K562 (cell line): ENCODE data around the gene ITGA1. TPM values are rescaled to one million over a fixed set of nuclear protein-coding genes. Genes with fewer than 3 reads are reported as not detected.

ENCODE experiments used
- ATAC-seq: fragments of 200-7000 bp; cut with Tn5 transposase; 3 replicates; pipeline ENCODE4 v1.9.1; 2020; ENCODE audit warnings: moderate library complexity
- BruUV-seq: library from RNA; stranded (reverse); fragments of 400-500 nt; replicated peaks from 2 replicates; lab custom pipeline; 2021; lab: Mats Ljungman, UMichigan
- CTCF ChIA-PET: fragments of 300-600 bp; formaldehyde crosslinking; extraction: SDS; loops from one replicate; lab custom pipeline; 2021; ENCODE audit warnings: low intra/inter-chr PET ratio; lab: Yijun Ruan, JAX
- POLR2A ChIA-PET: fragments of 300-600, 350-650 bp; sonication (Branson Sonifier 250); formaldehyde crosslinking; extraction: SDS; loops from one replicate; lab custom pipeline; 2021; ENCODE audit warnings: antibody characterized with exemption, inconsistent platforms; lab: Yijun Ruan, JAX
- DNase-seq, 4 experiments: peaks; one replicate each; pipeline versions ENCODE4 v3.0.0 to v3.0.0-alpha.2; 2011 to 2018; ENCODE audit warnings: low spot score in 3 of 4, mixed read lengths in 3 of 4; ENCODE audit errors: extremely low read depth in 1 of 4
- FAIRE-seq: peaks from 2 replicates; lab custom pipeline; 2011; peaks lifted over from hg19 to GRCh38; lab: Jason Lieb, UNC
- H2AFZ ChIP-seq: 2 replicates; pipeline ENCODE4 v1.6.0; 2011; ENCODE audit warnings: low read depth, low read length, control low read depth, inconsistent platforms
- H3K27ac ChIP-seq: fragments of 200-600 bp; 3 replicates; pipeline ENCODE4 v1.8.0; 2011; ENCODE audit warnings: low read depth, mild to moderate bottlenecking, control low read depth, inconsistent platforms, low read length, moderate library complexity, mixed read lengths; ENCODE audit errors: extremely low read depth
- H3K27me3 ChIP-seq, 2 experiments: fragments of 300-600 bp in 1 of 2; 2 replicates in 1 of 2; 3 replicates in 1 of 2; pipeline versions ENCODE4 v1.6.0 to v1.8.0; 2011; ENCODE audit warnings: inconsistent platforms in 2 of 2, low read length in 2 of 2, mild to moderate bottlenecking in 1 of 2, mixed read lengths in 1 of 2, moderate library complexity in 1 of 2; ENCODE audit not compliant: control insufficient read depth in 2 of 2, insufficient read depth in 2 of 2
- H3K36me3 ChIP-seq: fragments of 300-600 bp; 3 replicates; pipeline ENCODE4 v1.8.0; 2011; ENCODE audit warnings: mild to moderate bottlenecking, low read length, inconsistent platforms; ENCODE audit not compliant: control insufficient read depth, insufficient read depth
- H3K4me1 ChIP-seq, 2 experiments: fragments of 200-600 bp in 1 of 2; replicated peaks in 1 of 2; 2 replicates in 1 of 2; 3 replicates in 1 of 2; pipeline versions ENCODE4 v1.5.1 to v1.8.0; 2011; ENCODE audit warnings: inconsistent platforms in 2 of 2, low read length in 2 of 2, mild to moderate bottlenecking in 1 of 2, mixed read lengths in 1 of 2, moderate library complexity in 1 of 2; ENCODE audit not compliant: control insufficient read depth in 2 of 2, insufficient read depth in 2 of 2
- H3K4me2 ChIP-seq: 2 replicates; pipeline ENCODE4 v1.6.1; 2011; ENCODE audit warnings: low read length, control low read depth, inconsistent platforms, mixed read lengths; ENCODE audit not compliant: insufficient read depth
- H3K4me3 ChIP-seq: fragments of 200-600 bp; sonication (generic), shearing (Covaris generic); 2 replicates; pipeline ENCODE4 v1.5.1; 2016; ENCODE audit warnings: control low read depth, inconsistent platforms
- H3K79me2 ChIP-seq: fragments of 200-600 bp; 3 replicates; pipeline ENCODE4 v1.8.0; 2011; ENCODE audit warnings: low read length, inconsistent platforms; ENCODE audit not compliant: control insufficient read depth, insufficient read depth
- H3K9ac ChIP-seq, 2 experiments: 2 replicates each; pipeline versions ENCODE4 v1.6.0 to v1.6.1; 2011; ENCODE audit warnings: low read depth in 2 of 2, low read length in 2 of 2, control low read depth in 1 of 2, inconsistent platforms in 1 of 2, mild to moderate bottlenecking in 1 of 2, mixed read lengths in 1 of 2; ENCODE audit not compliant: insufficient read depth in 1 of 2
- H3K9me1 ChIP-seq: one replicate; pipeline ENCODE4 v1.6.0; 2011; ENCODE audit warnings: inconsistent platforms, mild to moderate bottlenecking, low read length, moderate library complexity; ENCODE audit not compliant: control insufficient read depth, insufficient read depth
- H3K9me3 ChIP-seq: replicated peaks from 2 replicates; pipeline ENCODE4 v1.5.1; 2011; ENCODE audit warnings: low read depth, low read length, inconsistent platforms; ENCODE audit not compliant: control insufficient read depth, insufficient read depth
- H4K20me1 ChIP-seq: replicated peaks from 2 replicates; pipeline ENCODE4 v1.6.1; 2011; ENCODE audit warnings: low read length, inconsistent platforms, mixed read lengths; ENCODE audit not compliant: control insufficient read depth, insufficient read depth
- BHLHE40 ChIP-seq: IDR thresholded peaks from 2 replicates; pipeline ENCODE4 v1.6.1; 2011; ENCODE audit warnings: low read length, improper control_type of control experiment
- CREB1 ChIP-seq, 2 experiments: sonication (generic) in 1 of 2; formaldehyde crosslinking in 1 of 2; IDR thresholded peaks; 2 replicates each; pipeline versions ENCODE4 v1.6.1 to v1.8.0; 2012 to 2022; ENCODE audit warnings: inconsistent platforms in 1 of 2, mild to moderate bottlenecking in 1 of 2, missing genetic modification reagents in 1 of 2, moderate library complexity in 1 of 2
- CTBP1 ChIP-seq: fragments of 450-650 bp; IDR thresholded peaks from 2 replicates; pipeline ENCODE4 v1.6.1; 2016; ENCODE audit warnings: borderline replicate concordance
- EGR1 ChIP-seq: fragments of 450-650 bp; conservative IDR thresholded peaks from 2 replicates; pipeline ENCODE4 v1.6.1; 2017; ENCODE audit warnings: mild to moderate bottlenecking
- JUND ChIP-seq, 2 experiments: IDR thresholded peaks; 2 replicates in 1 of 2; 3 replicates in 1 of 2; pipeline ENCODE4 v1.6.1; 2011; ENCODE audit warnings: borderline replicate concordance in 2 of 2, low read depth in 2 of 2, low read length in 2 of 2, improper control_type of control experiment in 1 of 2, missing biosample characterization in 1 of 2, missing genetic modification characterization in 1 of 2, missing genetic modification reagents in 1 of 2
- MEF2D ChIP-seq: conservative IDR thresholded peaks from 2 replicates; pipeline ENCODE4 v1.6.1; 2016; ENCODE audit warnings: low read depth, missing genetic modification characterization, missing compliant biosample characterization
- PPARD ChIP-seq: fragments of 250-450 bp; sonication (Bioruptor Pico); IDR thresholded peaks from 2 replicates; pipeline ENCODE4 v1.8.0; 2022; ENCODE audit warnings: inconsistent platforms, mild to moderate bottlenecking, moderate library complexity
- PRPF4 ChIP-seq: fragments of 200-400 bp; formaldehyde crosslinking; IDR thresholded peaks from one replicate; pipeline ENCODE4 v1.6.1; 2017; ENCODE audit warnings: low read length, low read depth, mild to moderate bottlenecking; ENCODE audit not compliant: insufficient read depth, poor library complexity, severe bottlenecking
- SAP30 ChIP-seq: fragments of 200-600 bp; sonication (generic); IDR thresholded peaks from 2 replicates; pipeline ENCODE4 v1.6.1; 2012; ENCODE audit warnings: borderline replicate concordance, low read depth, mild to moderate bottlenecking, moderate library complexity, low read length, control low read depth, inconsistent platforms; ENCODE audit not compliant: insufficient read depth, poor library complexity, severe bottlenecking
- XRCC5 ChIP-seq: fragments of 200-400 bp; formaldehyde crosslinking; IDR thresholded peaks from 2 replicates; pipeline ENCODE4 v1.6.1; 2017; ENCODE audit warnings: low read depth, mild to moderate bottlenecking, low read length
- ZBTB12 ChIP-seq: fragments of 250-450 bp; sonication (Bioruptor Pico); IDR thresholded peaks from 2 replicates; pipeline ENCODE4 v1.4.0; 2020
- ZNF354B ChIP-seq: fragments of 250-450 bp; sonication (Bioruptor Pico); IDR thresholded peaks from 2 replicates; pipeline ENCODE4 v1.4.0; 2020
- ZNF785 ChIP-seq: fragments of 250-450 bp; sonication (Bioruptor Pico); IDR thresholded peaks from 2 replicates; pipeline ENCODE4 v1.4.0; 2020; ENCODE audit warnings: mild to moderate bottlenecking
- WGBS: fragments of 100-300 bp; shearing (Covaris generic); methylation state at CpG from one replicate; pipeline ENCODE4 v1.1.6; 2016; ENCODE audit warnings: low coverage, mixed read lengths; ENCODE audit not compliant: insufficient coverage; ENCODE audit errors: missing lambda C conversion rate; 5-methylcytosine and 5-hydroxymethylcytosine counted together
- in situ Hi-C: fragments of 300-500 bp; cut with MboI; formaldehyde crosslinking; loops from 4 replicates; pipeline ENCODE4 v1.15.0; 2018; ENCODE audit warnings: inconsistent platforms, mixed read lengths
- intact Hi-C: fragments of 100-400 bp; cut with micrococcal nuclease; formaldehyde crosslinking; loops from 2 replicates; pipeline ENCODE4 v1.14.2; 2022
- polyA plus RNA-seq, 8 experiments: library from polyadenylated mRNA; depleted of rRNA in 4 of 8; stranded (reverse) in 5 of 8; unstranded in 3 of 8; fragments of >200 nt; fragmentation: Nextera tagmentation in 2 of 8; fragmentation: Illumina TruSeq in 1 of 8; extraction: Ambion mirVana in 2 of 8; extraction: Trizol in 1 of 8; gene quantifications; 2 replicates each; pipeline versions ENCODE4 v1.2.1 to v1.2.3, GENCODE V29; 2011 to 2014; ENCODE audit warnings: inconsistent platforms in 1 of 8, missing spikeins in 1 of 8
- total RNA-seq, 7 experiments: library from RNA; depleted of rRNA in 6 of 7; stranded (reverse); fragments of >200 nt in 6 of 7; fragmentation: Illumina TruSeq in 2 of 7; extraction: Trizol in 2 of 7; gene quantifications; 2 replicates each; pipeline versions ENCODE4 v1.2.1 to v1.2.3, GENCODE V29; 2011 to 2021; ENCODE audit warnings: low replicate concordance in 1 of 7
- TF ChIP-seq, protein P1 (sequence below): fragments of 200-800 bp; sonication (Bioruptor generic); IDR thresholded peaks from 2 replicates; pipeline ENCODE4 v1.6.1; 2017; ENCODE audit warnings: missing genetic modification characterization, missing compliant biosample characterization

ITGA1 gene
- total and polyA plus RNA-seq, 9 of the 15 experiments (the other 6 are each of a cell fraction or from before 2014, with no cell fraction given) = 0.04 to 0.22 TPM; not detected in 7

DNA sequence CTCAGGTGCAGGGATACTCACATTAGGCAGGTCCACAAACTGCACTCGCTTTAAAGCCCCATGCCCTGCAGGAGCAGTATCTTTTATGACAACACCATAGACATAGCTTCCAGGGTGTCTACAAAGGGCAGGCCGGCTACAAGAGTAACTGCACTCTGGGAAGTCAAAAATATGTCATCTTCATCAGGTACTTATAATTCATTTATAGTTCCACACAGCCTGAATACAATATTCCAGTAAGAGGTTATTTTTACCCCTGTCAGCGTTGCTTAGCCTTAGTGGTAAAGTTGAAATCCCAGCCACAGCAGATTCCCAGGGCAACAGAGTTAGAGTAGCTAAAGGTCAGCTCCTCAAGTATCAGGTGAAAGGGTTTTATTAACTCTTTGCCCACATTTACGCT lies 119.1 kb downstream of the ITGA1 start:
- intact Hi-C loops = no loop called here
- H3K36me3 ChIP-seq = no peaks in the 10 kb centered on the region
- WGBS = 0% methylated on average over 4 of the region's 4 CpGs
- H2AFZ ChIP-seq = no peak overlapping the region
- no peaks in the 10 kb centered on the region for H3K9me3 ChIP-seq
- no peak overlapping the region for H3K4me3 ChIP-seq
- no peaks in the 10 kb centered on the region; a peak in 1 of 5 replicates for H3K27me3 ChIP-seq
- no peak for ATAC-seq
- no peak overlapping the region for H3K4me2 ChIP-seq
- no peak overlapping the region for H3K27ac ChIP-seq
- H4K20me1 ChIP-seq = no peaks in the 10 kb centered on the region
- no peaks in the 10 kb centered on the region for H3K9me1 ChIP-seq
- no peak for FAIRE-seq
- BruUV-seq = no TSS peak
- DNase-seq = no peak
- no peaks in the 10 kb centered on the region for H3K79me2 ChIP-seq
- ChIA-PET CTCF (no interaction called here), POLR2A (interaction anchor here (0.6 kb wide), 1 partner anchor 1916 kb away, joined by 3 read pairs; no protein-coding TSS in a partner anchor)
- no peaks in the 10 kb centered on the region for H3K4me1 ChIP-seq
- H3K9ac ChIP-seq = no peak overlapping the region
- TF ChIP-seq ZNF354B = no peak
- TF ChIP-seq EGR1 = no peak
- no peak for TF ChIP-seq PPARD (CRISPR knock-in tag)
- no peak for TF ChIP-seq BHLHE40
- TF ChIP-seq CREB1 (IDR thresholded peaks at IDR 0.05) = no peak
- no peak for TF ChIP-seq CREB1 (CRISPR knock-in tag; IDR thresholded peaks at IDR 0.05)
- no peak for TF ChIP-seq XRCC5
- TF ChIP-seq MEF2D = no peak
- TF ChIP-seq, protein P1, sequence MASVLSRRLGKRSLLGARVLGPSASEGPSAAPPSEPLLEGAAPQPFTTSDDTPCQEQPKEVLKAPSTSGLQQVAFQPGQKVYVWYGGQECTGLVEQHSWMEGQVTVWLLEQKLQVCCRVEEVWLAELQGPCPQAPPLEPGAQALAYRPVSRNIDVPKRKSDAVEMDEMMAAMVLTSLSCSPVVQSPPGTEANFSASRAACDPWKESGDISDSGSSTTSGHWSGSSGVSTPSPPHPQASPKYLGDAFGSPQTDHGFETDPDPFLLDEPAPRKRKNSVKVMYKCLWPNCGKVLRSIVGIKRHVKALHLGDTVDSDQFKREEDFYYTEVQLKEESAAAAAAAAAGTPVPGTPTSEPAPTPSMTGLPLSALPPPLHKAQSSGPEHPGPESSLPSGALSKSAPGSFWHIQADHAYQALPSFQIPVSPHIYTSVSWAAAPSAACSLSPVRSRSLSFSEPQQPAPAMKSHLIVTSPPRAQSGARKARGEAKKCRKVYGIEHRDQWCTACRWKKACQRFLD = no peak
- TF ChIP-seq PRPF4 = no peak
- no peak for TF ChIP-seq CTBP1
- no peak for TF ChIP-seq ZNF785 (CRISPR knock-in tag)
- TF ChIP-seq SAP30 = no peak
- no peak for TF ChIP-seq JUND (IDR thresholded peaks at IDR 0.05; ENCODE audit: borderline replicate concordance, low read depth, low read length)
- no peak for TF ChIP-seq JUND (tag; IDR thresholded peaks at IDR 0.05; ENCODE audit: borderline replicate concordance, low read depth, low read length)
- TF ChIP-seq ZBTB12 (CRISPR knock-in tag) = no peak
- in situ Hi-C loops = no loop called here
